ENCODE results near the gene ZBED2. TPM values are rescaled to one million over a fixed set of nuclear protein-coding genes. Genes with fewer than 3 reads are reported as not detected.
"Not testable (repeated sequence)": the region's sequence is repeated elsewhere in the genome, so short reads cannot be mapped to it uniquely, and the experiment has no call there.

ZBED2 gene
- total RNA-seq, 1 experiment from 2014 or later, result not detected

DNA sequence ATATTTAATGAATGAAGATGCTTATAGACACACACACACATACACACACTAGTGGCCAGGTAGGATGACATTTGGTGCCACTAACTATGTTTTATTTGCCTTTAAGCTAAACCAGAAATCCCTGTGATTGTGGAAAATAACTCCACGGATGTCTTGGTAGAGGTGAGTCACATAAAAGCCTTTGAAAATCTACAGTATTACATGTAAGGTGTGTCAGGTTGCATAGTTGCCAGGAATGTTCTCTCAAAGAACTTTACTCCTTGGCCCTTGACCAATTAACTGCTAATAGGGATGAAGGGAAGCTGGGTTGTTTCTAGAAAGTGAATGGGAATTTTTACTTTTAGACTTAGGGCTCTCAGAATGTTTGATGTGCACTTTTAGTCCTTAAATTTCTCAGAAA lies 9.9 kb downstream of the ZBED2 start:
- no peak for DNase-seq (ENCODE audit: low read depth, low spot score)
- in situ Hi-C loops (cut with HindIII; ENCODE audit: low pct_unique_long_range_greater_than_20kb, low sequenced_read_pairs), result no loop called here

DNA sequence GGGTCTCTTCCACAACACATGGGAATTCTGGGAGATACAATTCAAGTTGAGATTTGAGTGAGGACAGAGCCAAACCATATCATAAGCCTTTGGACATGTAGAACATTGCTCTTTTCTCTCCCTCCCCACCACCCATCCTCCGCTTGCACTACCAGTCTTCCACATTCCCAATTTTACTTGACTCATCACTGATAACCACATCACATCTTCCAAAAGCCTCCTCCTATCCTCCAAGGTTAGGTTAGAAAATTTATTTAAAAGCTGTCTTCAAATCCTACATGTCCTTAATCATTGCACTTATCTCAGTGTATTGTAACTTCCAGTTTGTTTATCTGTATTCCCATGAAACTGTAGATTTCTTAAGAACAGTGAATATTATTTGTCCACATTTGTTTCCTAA lies 10.4 kb downstream of the ZBED2 start:
- no peak for DNase-seq (ENCODE audit: low read depth, low spot score)
- in situ Hi-C loops (cut with HindIII; ENCODE audit: low pct_unique_long_range_greater_than_20kb, low sequenced_read_pairs), result no loop called here

DNA sequence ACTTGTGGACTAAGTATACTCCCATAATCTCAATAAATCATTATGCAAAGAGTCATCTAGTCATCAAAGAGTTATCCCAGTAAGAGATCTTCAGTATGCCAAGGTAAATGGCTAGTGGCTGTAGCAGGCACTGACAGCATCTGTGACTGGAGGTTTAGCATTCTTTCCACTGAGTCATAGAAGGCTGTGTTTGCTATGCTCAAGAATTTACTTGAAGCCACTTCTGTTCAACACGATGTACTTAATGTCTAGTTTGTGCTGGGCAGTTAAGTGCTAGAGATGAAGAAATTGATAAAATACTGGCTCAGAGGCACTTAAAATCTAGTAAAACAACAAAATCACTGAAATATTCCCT lies 13.0 kb downstream of the ZBED2 start:
- in situ Hi-C loops (cut with HindIII; ENCODE audit: low pct_unique_long_range_greater_than_20kb, low sequenced_read_pairs), result no loop called here
- DNase-seq (ENCODE audit: low read depth, low spot score), result no peak

DNA sequence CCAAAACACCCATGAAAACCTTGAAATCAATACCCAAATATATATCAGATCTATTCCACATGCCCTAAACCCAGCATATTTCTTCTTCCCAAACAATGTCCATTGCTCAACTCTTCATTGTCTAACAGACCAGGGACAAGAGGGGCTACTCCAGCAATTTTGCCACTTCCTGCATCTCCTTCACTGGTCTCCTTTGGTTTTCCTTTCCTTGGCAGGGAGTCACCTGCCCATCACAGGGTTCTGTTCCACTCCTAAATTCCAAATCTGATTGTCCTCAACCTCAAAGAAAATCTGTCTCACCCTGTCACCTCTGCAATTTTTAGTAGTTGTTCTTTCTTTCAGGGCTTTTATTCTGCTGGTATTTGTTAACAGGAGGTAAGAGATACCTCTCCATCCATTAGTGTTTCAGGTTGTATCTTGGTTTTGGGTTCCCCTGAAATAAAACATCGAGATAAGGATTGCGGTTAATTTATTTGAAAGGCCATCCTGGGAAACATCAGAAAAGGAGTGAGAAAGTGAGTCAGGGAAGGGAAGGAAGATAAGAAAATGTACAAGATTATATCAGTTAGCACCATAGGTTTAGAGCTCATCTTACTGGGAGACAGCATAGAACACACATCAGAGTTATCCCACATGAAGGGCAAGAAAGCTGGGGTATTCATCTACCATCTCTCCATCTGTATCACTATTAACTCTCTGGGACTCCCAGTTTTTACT lies 13.6 kb downstream of the ZBED2 start:
- DNase-seq (ENCODE audit: low read depth, low spot score), result no peak
- in situ Hi-C loops (cut with HindIII; ENCODE audit: low pct_unique_long_range_greater_than_20kb, low sequenced_read_pairs), result no loop called here

DNA sequence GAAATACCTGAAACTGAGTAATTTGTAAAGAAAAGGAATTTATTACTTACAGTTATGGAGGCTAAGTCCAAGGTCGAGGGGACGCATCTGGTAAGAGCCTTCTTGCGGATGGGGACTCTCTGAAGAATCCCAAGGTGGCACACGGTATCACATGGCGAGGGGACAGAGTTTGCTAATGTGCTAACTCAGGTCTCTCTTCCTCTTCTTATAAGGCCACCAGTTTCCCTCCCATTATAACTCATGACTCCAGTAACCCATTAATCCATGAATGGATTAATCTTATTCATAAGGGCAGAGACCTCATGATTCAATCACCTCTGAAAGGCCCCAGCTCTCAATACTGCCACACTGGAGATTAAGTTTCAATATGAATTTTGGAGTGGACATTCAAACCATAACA lies 15.7 kb downstream of the ZBED2 start:
- in situ Hi-C loops (cut with HindIII; ENCODE audit: low pct_unique_long_range_greater_than_20kb, low sequenced_read_pairs), result no loop called here
- no peak for DNase-seq (ENCODE audit: low read depth, low spot score)

DNA sequence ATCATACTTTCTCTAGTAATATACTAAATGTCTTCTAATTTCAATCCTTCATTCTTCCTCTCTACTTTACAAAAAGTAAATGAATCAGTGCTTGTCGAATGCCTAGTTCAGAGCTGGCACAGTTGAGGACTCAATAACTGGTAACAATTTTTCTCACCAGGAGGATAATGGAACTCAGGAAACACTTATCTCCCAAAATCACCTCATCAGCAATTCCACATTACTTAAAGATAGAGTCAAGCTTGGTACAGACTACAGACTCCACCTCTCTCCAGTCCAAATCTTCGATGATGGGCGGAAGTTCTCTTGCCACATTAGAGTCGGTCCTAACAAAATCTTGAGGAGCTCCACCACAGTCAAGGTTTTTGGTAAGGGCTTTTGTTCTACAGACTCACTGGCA lies 16.3 kb downstream of the ZBED2 start:
- no peak for DNase-seq (ENCODE audit: low read depth, low spot score)
- in situ Hi-C loops (cut with HindIII; ENCODE audit: low pct_unique_long_range_greater_than_20kb, low sequenced_read_pairs), result no loop called here

DNA sequence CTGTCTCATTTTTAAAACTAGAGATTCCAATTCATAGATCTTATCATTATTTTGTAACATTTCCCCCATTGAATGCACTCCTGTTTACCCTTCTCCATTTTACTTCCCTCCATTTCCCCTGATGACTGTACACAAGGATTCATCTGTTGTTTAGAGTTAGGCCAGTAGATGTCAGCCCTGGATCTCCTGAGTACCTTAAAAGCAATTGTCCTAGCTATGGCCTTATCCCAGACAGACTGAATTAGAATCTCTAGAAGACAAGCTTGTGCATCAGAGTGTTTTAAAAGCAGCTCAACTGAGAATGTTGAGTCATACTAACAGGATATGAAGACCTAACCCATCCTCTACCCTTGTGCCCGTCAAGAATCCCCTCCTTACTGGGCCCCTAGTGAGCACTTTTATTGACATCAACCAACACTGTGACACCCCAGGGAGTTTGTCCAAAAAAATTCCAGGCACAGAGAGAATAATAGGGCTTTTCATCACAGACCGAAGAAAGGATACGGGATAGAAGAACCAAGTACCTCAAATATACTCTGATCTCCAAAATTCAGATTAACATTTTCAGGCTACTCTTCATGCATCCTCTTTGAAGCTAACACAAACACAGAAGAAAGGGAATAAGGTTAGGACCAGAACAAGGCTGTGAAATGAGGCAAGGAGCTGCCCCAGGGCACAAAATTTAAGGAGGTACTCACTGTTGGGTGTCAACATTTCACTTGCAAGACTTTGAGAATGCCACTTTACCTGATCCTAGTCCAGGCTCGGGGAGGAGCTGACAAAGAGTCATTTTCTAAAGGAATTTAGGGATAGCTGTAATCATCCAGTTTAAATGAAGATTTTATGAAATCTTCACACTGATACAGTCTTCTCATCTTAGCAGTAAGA lies 17.1 kb downstream of the ZBED2 start:
- peak; percentile 83 for DNase-seq (ENCODE audit: low read depth, low spot score)
- in situ Hi-C loops (cut with HindIII; ENCODE audit: low pct_unique_long_range_greater_than_20kb, low sequenced_read_pairs), result no loop called here

DNA sequence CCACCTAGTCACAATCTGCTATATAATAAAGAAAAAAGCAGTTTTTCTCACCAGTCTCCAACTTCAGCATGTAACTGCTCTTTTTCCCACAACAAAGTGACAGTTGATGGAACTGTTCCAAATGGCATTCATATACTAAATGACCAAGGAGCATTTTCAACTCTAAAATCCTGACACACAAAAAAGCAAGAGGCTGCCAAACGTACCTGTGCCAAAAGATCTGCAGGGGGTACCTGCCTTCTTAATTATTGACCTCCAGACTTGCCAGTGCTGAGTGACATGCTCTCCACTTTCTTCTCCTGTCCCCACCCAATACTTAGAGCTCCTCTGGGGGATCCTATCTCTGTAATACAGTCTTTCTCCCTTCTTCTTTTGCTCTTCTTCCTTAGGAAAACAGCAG lies 18.0 kb downstream of the ZBED2 start:
- DNase-seq (ENCODE audit: low read depth, low spot score), result no peak
- in situ Hi-C loops (cut with HindIII; ENCODE audit: low pct_unique_long_range_greater_than_20kb, low sequenced_read_pairs), result no loop called here

DNA sequence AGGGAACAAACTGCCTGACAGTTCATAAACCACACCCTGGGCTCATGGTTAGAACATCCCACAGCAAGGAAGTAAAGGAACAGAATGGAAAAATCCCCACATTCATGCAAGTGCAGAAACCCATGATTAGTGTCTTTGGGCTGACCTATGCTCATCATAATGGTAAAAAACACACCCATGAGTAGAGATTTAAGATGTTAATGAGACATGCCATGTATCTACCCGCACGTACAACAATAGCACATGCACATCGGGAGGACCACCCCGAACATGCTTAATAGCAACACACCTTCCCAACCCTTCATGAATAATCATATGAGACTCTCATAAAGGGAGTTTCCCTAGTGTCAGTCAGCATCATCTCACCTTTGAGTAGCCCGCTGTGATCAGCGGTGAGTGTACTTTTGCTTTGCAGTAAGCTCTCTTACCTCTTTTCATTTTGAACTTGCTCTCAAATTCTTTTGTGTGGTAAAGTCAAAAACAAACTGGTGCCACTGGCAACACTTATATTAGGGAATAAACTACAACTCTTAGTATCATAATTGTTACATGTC lies 23.2 kb downstream of the ZBED2 start:
- in situ Hi-C loops (cut with HindIII; ENCODE audit: low pct_unique_long_range_greater_than_20kb, low sequenced_read_pairs), result no loop called here
- no peak for DNase-seq (ENCODE audit: low read depth, low spot score)

DNA sequence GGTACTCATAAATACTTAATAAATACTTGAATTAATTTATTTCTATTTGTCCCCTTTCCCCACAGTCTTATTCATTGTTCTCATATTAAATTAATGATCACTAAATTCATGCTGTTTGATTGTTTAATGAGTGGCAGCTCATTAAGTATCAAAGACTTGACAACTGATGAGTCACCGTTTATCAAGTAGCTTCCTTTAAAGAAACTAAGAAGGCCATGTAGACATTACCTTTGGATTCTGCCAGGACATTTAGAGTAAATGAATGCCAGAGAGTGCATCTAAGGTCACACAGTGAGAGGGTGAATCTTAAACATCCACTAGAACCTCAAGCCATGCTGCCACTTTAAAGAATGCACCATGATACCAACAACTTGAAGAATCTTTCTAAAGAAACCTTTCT lies 23.9 kb downstream of the ZBED2 start:
- no peak for DNase-seq (ENCODE audit: low read depth, low spot score)
- in situ Hi-C loops (cut with HindIII; ENCODE audit: low pct_unique_long_range_greater_than_20kb, low sequenced_read_pairs), result no loop called here

DNA sequence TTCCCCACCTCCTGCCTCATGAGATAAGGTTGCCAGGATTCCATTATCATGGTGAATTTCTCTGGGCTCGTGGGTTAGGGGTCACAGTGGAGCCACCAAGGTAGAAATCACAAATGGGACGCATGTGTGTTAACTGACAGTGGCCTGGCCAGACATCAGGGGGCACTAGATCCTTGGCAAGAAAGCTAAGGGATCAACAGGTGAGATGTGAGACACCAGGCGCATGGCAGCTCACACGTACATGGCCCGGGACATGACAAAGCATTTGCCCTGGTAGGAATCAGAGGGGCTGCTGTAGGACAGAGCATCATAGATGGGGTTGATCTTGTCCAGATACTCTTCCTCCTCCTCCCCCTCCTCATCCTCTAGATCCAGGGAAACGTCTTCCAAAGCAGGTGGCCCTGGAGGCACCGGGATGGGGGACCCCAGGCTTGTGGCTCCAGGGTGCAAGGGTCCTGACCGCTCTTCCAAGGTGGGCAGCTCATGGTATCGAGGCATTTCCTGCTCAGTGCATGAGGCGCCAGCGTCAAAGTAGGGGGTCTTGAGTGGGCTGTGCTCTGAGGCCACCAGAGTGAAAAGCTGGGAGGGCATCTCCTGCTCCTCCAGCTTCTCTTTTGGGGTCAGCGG lies 24.6 kb downstream of the ZBED2 start:
- DNase-seq (ENCODE audit: low read depth, low spot score), result no peak
- in situ Hi-C loops (cut with HindIII; ENCODE audit: low pct_unique_long_range_greater_than_20kb, low sequenced_read_pairs), result no loop called here

DNA sequence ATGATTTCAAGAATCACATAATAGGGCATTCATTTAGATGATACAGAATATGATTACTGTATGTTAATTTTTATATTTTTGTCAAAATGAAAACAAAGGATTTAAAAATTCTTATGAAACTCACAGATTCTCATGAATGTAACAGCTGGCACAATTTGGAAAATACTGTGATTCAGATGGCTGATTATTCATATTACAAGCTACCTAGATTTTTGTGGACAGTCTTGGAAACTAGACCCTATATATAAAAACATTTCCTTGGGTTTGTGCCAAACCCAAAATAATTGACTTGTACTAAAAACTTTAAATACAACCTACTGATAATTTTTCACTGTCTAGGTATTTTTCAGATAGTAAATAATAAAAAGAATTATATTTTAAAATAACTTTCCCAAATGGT lies 26.2 kb downstream of the ZBED2 start:
- in situ Hi-C loops (cut with HindIII; ENCODE audit: low pct_unique_long_range_greater_than_20kb, low sequenced_read_pairs), result no loop called here
- DNase-seq (ENCODE audit: low read depth, low spot score), result no peak

DNA sequence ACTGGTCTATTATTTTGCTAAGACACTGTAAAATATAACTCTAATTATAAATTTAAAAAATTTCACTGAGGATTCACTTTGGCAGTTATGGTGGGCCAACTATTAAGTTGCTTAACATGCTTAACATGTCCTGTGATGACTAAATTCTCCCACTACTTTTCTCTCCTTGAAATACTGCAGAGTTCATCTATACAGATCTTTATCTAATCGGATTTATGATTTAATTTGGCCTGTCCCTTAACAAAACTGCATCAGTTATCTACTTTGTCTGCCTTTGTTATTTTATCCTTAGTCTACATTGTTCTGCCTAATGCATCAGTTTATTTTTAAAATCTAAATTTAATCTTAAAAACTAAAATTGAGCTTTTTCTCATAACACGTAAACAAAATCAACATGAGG lies 26.8 kb downstream of the ZBED2 start:
- no peak for DNase-seq (ENCODE audit: low read depth, low spot score)
- in situ Hi-C loops (cut with HindIII; ENCODE audit: low pct_unique_long_range_greater_than_20kb, low sequenced_read_pairs), result no loop called here

DNA sequence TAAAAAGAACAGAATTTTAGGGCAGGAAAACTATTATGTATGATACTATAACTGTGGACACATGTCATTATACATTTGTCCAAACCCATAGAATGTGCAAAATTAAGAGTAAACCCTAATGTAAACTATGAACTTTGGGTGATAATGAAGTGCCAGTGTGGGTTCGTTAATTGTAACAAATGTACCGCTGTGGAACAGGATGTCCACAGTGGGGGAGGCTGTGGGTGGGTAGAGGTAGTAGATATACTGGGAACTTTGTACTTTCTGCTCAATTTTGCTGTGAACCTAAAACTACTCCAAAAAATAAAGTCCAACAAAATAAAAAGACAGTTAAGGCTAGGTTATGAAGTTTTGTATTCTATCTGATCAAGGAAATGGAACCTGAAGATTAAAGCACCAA lies 28.3 kb downstream of the ZBED2 start:
- no peak for DNase-seq (ENCODE audit: low read depth, low spot score)
- in situ Hi-C loops (cut with HindIII; ENCODE audit: low pct_unique_long_range_greater_than_20kb, low sequenced_read_pairs), result no loop called here

DNA sequence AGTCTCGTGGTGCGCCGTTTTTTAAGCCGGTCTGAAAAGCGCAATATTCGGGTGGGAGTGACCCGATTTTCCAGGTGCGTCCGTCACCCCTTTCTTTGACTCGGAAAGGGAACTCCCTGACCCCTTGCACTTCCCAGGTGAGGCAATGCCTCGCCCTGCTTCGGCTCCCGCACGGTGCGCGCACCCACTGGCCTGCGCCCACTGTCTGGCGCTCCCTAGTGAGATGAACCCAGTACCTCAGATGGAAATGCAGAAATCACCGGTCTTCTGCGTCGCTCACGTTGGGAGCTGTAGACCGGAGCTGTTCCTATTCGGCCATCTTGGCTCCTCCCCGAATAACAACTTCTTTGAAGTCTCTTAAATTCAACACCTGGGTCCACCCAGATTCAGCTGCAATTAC lies 33.2 kb downstream of the ZBED2 start:
- in situ Hi-C loops (cut with HindIII; ENCODE audit: low pct_unique_long_range_greater_than_20kb, low sequenced_read_pairs); DNase-seq (ENCODE audit: low read depth, low spot score): not testable (repeated sequence)

DNA sequence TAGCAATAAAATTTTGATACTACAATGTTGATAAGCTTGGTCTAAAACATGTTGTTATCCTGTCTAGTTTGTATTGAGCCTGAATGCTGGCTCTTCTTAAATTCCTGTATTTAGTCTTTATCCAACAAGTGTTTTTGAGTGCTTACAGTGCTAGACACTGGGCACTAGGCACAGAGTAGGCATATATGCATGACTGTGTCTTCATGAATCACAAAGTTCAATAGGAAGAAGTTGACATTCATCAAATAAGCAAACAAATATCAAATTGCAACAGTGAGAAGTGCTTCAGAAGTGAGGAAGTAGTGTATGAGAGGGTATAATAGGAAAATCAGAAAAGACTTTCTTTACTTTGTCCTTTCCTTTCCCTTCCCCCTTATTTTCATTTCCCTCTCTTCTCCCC lies 46.4 kb downstream of the ZBED2 start:
- DNase-seq (ENCODE audit: low read depth, low spot score), result no peak
- in situ Hi-C loops (cut with HindIII; ENCODE audit: low pct_unique_long_range_greater_than_20kb, low sequenced_read_pairs), result no loop called here

DNA sequence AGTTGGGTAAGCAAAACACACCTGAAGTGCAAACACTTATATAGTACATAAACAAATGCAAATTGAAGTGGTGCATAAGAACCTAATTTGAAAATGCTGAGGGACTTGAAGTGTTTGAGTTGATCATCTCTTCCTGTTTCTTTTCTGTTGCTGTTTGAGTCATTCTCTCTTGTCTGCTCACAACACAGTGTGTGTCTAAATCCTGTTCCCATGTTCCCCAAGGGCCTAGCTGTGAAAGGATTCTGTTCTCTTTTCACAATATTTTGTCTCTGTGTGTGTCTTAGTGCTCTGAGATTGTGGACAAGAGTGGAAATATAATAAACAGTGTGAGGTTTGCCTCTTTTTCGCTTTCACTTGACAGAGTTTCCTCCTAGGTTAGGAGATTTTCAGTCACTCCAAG lies 47.1 kb downstream of the ZBED2 start:
- peak; percentile 32 for DNase-seq (ENCODE audit: low read depth, low spot score)
- in situ Hi-C loops (cut with HindIII; ENCODE audit: low pct_unique_long_range_greater_than_20kb, low sequenced_read_pairs), result no loop called here

DNA sequence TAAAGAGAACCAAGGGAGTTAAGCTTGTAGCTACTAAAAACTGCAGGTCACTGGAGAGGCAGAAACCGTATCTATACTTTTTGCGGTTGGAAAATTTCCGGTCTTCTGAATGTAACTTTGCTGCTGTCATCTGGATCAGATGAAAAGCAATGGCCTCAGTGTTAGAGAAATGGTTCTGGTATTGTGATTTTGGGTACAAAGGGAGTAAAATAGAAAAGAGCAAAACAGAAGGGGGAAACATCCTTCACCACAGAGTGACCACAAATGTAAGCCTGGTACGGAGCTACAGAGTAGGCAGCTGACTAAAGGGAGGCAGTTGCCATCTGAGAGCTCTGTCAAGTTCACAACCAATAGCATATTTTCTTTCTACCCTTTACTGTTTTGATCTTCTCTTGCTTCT lies 47.5 kb downstream of the ZBED2 start:
- no peak for DNase-seq (ENCODE audit: low read depth, low spot score)
- in situ Hi-C loops (cut with HindIII; ENCODE audit: low pct_unique_long_range_greater_than_20kb, low sequenced_read_pairs), result no loop called here
